ENCODE results near the gene JARID2.

The JARID2 gene

DNA sequence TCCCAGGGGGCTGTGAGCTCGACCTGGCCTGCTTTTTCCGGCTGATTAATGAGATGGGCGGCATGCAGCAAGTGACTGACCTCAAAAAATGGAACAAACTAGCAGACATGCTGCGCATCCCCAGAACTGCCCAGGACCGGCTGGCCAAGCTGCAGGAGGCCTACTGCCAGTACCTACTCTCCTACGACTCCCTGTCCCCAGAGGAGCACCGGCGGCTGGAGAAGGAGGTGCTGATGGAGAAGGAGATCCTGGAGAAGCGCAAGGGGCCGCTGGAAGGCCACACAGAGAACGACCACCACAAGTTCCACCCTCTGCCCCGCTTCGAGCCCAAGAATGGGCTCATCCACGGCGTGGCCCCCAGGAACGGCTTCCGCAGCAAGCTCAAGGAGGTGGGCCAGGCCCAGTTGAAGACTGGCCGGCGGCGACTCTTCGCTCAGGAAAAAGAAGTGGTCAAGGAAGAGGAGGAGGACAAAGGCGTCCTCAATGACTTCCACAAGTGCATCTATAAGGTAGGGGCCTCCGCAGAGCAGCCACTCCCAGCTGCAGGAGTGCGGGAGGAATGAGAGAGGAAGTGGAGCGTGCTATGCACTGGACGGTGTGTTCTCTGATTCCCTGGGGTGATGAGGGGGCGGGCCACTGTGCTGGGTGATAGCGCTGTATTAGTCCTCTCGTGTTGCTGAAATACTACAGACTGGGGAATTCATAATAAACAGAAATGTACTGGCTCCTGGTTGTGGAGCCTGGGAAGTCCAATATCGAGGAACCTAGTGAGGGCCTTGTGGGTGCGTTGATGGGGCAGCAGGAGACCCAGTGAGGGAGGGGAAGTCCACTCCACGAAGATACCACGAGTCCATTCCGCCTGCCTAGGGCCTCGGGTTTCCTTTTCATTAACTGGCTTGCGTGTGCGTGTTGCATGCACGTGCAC lies 255.3 kb downstream of the JARID2 start:
- DNase-seq: no peak

DNA sequence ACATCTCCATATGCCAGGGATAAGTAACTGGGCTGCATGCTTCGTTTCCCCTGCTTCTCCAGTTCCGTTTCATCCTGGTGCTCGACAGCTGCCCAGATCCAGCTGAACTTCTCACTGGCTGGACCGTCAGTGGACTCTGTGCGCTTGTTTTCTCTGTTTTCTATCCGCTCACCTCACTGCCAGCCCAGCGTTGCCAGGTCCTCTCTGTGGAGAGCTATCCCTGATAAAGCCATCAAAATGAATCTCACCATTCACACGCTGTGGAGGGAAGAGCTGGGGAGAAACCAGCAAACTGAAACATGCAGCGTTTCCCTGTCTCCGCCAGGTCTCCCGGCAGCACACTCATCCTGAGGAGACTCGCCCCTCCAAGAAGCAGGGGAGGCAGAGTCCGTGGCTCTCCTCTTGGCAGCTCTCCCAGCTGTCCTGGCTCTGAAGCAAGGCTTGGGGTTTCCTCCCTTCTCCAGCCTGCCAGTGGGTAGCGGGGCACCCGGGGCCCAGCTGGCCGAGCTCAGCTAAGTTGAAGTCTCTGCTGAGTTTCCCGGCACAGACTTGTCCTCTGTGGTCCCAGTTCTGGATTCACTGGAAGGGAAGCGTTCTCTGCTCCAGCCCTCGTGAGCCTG lies 256.1 kb downstream of the JARID2 start:
- DNase-seq: no peak

DNA sequence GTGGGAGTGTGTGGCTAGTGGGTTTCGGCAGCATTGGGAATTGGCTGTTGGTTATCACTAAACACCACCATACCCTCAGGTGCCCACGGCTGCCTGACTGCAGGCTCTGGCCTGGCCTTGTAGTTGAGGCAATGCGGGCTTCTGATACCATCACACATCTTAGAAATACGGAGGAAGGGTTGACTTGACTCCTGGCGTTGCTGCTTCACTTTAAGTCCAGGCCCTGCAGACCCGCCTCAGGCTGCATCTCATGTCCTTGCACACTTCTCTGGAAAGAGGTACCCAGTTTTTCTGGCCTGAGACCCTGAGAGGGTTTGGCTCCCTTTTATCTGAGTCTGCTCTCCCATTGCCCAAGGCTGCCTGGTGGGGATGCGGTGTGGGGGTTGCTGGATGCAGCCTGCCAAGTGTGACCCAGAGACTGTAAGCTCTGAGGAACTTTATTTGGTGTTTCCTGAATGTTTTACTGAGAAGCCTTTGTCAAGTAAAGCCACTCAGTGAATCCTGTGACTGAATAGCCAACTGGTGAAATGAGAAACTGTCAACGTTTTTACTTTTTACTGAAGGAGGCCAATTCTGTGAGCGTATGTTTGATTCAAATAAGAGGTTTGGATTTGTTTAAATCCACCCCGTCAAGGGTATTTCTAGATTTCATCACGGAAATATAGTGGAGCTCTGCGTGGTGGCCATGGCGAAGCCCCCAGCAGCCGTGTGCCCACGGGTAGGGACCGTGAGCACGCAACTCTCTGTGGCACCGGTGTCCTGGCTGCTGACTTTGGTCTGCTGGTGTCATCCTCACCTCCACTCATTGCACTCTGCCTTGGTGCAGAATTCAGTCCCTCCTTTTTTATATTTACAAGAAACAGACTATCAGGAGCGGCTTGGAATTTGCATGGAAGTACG lies 256.8 kb downstream of the JARID2 start:
- no peak for DNase-seq

DNA sequence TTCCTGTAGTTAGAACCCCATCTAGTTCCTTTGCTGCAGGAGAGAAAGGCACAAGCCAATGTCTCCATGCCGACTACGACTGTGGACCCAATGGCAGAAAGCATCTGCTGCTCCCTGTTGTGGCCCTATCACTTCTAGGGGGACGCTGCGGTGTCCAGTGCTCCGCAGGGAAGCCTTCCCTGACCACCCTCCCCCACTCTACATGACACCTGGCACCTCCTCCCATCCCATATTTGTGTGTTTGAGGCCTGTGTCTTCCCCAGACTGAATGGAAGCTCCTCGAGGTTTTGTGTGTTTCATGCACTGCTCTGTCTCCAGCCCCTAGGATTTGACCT lies 257.4 kb downstream of the JARID2 start:
- DNase-seq: no peak

DNA sequence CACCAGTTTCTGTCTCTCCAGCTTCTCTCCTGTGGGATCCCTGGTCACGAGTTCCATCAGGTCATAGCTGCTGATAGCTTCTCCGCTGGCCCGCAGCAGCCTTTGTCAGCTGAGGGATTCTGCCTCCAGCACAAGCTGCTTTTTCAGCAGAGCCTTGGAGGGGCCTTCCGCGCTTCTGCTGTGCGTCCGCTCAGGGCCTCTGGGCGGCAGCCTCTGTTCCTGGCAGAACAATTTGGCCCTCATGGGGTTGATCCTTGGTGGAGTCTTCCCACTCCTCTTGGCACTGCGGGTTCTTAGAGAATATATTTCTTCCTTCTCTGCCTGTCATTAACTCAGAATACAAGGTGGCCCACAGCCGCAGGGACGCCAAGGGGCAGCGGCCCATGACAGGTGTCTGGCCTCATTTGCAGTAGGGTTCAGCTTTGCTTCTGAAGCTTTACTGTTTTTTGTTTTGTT lies 258.2 kb downstream of the JARID2 start:
- DNase-seq: no peak

DNA sequence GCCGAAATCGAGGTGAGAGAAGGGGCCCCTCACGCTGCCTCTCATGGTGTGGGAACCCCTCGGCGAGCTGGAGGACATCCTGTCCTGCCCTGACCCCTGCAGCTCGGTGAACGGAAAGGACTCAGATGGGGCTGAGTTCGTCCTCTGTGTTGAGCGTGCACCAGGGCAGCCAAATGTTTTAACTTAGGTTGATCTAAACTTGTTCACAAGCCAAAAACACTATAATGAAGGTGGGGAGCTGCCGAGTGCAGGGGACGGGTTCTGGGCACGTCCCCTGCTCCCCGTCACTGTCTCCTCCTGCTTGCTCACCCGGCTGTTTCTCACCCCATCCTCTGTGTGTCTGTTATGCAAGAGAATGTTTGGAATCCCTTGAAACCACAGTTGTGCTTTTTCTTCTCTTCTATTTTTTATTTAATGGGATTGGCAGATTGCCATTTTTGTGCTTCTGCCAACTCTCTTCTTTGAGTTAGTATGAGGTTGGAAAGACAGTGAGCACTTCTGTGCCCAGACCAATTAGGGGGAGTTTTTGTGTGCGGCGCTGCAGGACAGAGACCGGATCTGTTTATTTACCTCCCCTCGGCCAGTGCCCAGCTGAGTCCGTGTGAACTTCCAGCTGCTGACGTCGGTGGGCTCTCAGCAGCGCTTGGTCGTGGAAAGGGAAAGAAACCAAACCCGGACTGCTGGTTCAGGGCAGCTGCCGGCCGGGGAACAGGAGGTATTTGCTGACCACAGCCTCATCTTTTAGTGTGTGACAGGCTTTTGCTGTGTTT lies 258.9 kb downstream of the JARID2 start:
- DNase-seq: no peak

DNA sequence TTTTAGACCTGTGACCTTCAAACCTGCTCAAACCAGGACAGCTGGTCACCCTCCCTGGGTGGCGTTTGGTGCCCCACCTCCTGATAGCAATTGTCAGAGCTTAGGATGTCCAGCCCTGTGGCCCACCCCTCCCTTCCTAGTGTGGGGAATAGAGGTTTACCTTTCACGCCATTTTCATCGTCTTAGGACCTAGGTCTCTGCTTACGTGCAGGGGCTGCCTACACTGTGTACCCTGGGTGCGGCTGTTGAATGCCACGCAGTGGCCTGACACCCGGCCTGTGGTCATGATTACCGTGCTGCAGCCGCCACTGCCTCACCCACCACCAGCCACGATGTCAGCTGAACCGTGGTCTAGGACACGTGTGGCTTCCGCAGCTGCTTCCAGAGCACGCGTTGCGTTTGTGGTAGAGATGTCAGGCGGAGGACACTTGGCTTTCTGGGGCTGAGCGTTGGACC lies 259.6 kb downstream of the JARID2 start:
- DNase-seq: no peak

DNA sequence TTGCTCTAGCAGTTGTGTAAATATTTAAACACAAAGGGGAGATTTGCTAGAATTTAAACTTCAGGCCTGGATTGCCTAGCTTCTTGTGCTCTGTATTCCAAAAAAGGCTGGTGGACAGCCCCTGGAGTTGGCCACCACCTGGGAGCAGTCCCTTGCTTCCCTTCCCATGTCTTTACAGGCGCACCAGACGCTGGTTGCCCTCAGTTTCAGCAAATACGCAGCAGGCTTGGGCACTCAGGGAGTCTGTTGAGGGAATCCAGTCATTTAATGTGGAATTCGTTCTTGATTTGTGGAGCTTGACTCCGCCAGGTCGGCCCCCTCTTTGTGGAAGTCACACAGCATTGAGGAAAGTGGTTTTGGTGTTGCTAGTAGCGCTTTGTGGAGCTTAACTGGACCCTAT lies 260.2 kb downstream of the JARID2 start:
- no peak for DNase-seq

DNA sequence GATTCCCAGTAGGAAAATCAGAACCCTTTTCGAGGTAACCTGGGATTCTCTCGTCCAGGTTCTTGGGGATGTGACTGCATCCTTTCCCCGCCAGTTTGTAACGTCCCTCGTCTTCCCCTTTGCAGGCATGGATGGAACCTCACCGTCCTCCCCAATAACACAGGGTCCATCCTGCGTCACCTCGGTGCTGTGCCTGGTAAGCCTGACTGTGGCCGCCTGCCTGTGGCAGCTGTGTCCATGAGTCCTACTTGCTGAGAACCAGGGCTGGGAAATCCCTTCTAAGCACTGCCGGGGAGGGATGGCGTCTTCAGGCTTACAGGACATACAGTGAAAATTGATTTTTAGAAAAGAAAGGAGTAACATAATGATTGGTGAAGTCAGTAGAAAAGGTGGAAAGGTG lies 261.4 kb downstream of the JARID2 start:
- DNase-seq: no peak

DNA sequence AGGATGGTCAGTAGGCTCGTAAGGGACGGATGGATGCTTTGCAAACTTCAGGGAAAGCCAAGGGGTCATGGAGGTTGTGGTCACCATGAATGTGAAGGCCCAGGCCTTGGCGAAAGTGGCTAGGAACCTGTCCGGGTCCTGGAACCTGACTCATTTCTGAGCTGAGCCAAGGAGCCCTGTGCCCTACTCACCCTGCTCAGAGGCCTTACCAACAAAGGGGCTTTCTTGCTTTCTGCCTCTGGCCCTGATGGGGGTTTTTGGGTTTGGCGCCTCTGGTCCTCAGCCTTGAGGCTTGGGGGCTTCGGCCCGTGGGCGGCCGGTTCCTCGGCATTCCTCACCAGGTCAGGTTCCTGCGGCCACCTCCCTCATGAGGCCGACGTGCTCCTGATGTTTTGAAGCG lies 261.9 kb downstream of the JARID2 start:
- DNase-seq: no peak

DNA sequence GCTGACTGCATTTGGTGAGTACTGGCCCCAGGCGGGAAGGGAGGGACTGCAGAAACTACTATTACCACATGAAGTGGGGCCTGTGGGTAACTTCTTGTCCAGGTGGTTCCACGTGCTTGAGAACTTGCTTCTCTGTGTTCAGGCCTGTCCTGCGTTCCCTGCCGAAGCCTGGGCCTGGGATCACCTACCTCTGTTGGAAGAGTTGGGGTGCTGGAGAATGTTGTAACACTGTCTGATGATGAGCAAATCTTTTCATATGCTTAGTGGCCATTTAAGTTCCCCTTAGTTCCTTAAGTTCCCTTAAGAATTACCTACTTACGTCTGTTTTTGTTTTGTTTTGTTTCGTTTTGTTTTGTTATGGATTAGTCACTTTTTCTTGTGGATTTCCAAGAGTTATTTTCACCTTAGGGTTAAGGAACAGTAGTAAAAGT lies 262.6 kb downstream of the JARID2 start:
- DNase-seq: no peak

DNA sequence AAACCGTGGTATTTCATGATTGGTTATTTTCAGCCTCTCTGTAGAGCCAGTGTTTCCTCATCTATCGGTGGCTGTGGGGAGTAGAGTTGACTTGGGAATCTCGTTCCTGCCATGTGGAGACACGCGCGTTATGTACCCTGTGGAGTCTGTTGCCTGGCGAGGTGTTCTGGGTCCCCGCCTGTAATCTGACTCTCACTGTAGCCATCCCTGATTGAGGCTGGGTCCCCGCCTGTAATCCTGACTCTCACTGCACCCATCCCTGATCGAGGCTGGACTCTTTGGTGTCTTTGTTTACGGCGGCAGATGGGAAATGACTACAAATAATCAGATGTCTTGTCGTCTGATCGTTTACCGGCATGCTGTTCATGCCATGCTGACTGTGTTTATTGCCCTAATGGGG lies 263.1 kb downstream of the JARID2 start:
- DNase-seq: no peak

DNA sequence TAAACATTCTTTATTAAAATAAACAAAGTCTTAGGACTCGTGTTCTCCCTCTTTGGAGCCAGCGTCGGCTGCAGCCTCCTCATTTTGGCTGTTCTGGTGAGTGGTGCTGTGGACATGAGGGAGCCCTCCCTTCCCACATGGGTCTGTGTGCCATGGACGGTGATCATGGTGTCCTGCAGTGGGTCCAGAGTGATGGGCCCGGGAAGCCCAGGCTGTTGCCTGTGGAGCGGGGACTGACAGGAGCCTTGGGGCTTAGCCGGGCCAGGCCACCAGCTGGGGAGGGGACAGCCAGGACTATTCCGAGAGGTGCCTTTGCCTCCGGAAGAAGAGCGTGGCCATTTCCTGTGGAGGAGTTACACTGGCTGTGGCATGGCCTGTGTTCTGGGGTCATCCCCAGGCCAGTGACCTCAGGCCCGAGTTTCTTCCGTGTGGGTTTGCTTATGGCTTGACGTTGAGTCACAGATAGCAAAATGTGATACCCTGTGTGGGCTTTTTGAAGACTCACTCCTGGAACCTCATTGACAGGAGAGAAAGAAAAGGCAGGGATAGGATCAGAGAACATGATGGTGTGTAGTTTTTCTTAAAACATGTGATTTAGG lies 263.6 kb downstream of the JARID2 start:
- DNase-seq: no peak

DNA sequence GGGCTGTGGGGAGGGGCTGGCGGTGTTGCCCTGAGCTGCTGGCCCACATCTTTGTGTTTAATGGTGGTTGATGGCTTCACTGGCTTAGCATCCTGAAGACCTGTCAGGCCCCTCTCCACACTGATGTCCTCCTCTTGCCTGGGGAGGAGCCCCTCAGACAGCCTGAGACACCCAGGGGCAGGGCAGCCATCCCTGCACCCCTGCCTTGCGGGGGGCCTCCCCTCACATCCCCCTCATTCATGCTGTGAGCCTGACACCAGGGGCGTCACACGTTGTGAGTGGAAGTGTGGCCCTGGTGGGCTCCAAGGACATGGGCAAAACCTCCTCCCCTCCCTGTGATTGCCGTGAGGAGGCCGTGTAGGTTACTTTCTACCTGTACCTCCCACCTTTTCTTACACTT lies 264.3 kb downstream of the JARID2 start:
- no peak for DNase-seq

DNA sequence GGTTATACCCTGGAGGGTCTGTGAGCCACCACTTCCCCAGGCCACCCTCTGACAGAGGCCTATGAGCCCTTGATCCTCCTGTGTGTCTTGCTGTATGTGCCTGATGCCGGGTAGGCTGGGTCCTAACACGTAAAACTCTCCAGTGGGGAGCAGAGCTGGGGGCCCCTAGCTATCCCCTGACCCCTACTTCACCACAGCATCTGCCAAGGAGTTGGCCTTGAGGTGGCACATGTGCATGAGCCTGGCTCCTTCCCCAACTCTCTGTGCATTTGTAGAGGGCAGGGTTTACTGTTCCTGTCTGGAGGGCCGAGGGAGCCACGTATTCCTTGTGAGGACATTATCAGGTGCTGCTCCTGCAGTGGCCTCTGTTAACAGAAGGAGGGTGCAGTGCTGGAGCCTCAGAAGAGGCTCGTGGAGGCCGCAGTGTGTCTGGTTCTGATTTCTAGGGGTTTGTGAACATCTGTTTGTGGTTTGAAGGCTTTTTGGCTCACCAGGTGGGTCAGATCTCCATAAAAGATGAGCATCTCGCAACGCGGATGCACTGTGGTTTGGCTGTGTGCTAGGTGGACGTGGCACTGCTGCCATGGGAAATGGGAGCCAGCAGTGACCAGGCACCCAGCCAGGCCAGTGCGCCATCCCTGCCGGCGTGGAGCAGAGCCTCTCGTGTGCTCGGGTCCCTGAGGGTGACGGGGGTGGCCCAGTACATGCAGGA lies 264.8 kb downstream of the JARID2 start:
- no peak for DNase-seq

DNA sequence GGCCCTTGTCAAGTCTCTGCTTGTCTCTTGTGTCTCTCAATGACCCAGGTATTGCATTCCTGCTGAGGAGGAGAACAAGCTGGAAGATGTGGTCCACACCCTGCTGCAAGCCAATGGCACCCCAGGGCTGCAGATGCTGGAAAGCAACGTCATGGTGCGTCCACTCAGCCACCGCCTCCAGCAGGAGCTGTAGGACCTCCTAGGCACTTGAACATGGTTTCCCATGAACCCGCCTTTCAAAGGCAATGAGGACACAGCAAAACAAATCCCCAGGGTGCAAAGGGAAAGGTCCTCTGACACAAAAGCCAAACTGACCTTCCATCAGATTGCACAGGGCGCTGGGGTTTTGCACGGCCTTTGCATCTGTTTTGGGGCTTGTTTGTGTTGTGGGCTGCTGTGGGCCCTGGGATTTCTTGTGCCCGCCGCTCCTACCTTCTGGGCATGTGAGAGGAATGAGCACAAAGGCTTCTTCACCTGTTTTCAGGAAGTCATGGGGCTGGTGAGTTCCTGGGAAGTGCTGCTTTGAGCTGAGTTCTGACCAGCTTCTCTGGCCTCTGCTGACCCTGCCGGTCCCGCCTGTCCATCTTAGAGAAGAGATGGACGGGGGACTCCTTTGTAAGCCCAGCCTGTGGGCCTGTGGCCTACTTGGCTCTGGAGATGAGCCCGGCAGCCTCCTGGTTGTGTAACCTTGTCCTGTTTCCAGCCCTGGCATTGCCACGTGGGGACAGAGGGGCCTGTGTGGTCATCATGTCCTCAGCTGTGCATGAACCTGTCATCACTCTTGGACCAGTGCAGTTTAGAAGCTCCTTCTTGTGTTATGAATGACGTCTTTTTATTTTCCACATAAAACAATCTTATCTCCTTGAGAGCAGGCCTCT lies 265.6 kb downstream of the JARID2 start:
- no peak for DNase-seq

DNA sequence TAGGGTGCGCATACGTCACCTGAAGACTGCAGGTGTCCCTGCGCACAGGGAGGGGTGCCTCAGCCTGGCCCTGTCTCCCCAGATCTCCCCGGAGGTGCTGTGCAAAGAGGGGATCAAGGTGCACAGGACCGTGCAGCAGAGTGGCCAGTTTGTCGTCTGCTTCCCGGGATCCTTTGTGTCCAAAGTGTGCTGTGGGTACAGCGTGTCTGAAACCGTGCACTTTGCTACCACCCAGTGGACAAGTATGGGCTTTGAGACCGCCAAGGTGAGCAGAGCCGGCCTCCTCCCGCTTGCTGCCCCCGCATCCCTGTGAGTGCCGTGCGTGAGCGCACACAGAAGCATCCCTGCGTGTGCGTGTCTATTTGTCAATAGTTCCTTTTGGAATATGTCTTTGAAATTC lies 266.3 kb downstream of the JARID2 start:
- no peak for DNase-seq

DNA sequence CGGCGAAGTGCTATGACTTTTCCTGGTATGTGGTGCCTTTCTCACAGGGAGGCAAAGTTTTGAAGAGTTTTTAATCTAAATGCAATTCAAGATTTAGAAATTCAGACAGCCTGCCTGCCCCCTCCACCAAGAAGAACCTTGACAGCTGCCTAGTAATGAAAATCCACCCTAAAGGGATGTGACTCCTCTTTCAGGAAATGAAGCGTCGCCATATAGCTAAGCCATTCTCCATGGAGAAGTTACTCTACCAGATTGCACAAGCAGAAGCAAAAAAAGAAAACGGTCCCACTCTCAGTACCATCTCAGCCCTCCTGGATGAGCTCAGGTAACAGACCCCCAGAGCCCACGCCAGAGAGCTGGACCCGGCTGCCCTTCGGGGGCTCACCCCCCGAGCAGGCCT lies 266.9 kb downstream of the JARID2 start:
- DNase-seq: no peak

DNA sequence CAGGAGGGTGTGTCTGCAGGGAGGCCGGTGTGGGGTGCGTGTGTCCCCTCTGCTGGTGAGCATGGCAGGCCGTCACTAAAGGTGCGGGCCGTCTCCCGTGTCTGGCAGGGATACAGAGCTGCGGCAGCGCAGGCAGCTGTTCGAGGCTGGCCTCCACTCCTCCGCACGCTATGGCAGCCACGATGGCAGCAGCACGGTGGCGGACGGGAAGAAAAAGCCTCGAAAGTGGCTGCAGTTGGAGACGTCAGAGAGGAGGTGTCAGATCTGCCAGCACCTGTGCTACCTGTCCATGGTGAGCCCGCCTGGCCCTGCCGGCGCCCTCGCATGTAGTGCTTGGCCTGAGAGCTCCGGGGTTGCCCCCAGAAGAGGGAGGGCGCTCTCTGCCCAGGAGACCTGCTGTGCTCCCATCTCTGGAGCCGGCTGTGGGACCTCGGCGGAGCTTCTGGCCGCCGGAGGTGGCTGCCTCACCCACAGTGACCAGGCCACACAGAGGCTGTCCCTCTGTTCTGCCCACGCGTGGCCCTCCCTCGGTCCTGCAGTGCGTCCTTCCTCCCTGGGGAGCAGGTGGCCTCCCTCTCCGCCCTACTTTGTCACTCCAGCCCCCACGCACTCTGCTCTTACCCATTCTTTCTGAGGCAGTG lies 267.4 kb downstream of the JARID2 start:
- DNase-seq: no peak

Data from activated CD4-positive, alpha-beta T cell treated with anti-CD3 and anti-CD28 coated beads for 1 hour (primary cell).